ENCODE results near the gene AFF4. TPM values are rescaled to one million over a fixed set of nuclear protein-coding genes. Genes with fewer than 3 reads are reported as not detected.
"Not testable (repeated sequence)": the region's sequence is repeated elsewhere in the genome, so short reads cannot be mapped to it uniquely, and the experiment has no call there.

AFF4 gene
- total RNA-seq, 2 donors from 2014 or later = 39.7 to 40.4 TPM

GRCh38 chr5:132972436-132972828, 9.0 kb upstream of the AFF4 start:
- H3K4me1 Mint-ChIP-seq (ENCODE audit: low read depth in 2 of 2); DNase-seq (ENCODE audit: low spot score); ATAC-seq; H3K27ac Mint-ChIP-seq; H3K36me3 Mint-ChIP-seq; H3K4me3 Mint-ChIP-seq; H3K27me3 Mint-ChIP-seq; H3K9me3 Mint-ChIP-seq: not testable (repeated sequence)

GRCh38 chr5:132971483-132972435, 8.3 kb upstream of the AFF4 start:
- no peaks in the 10 kb centered on the region for H3K9me3 Mint-ChIP-seq
- H3K27ac Mint-ChIP-seq = no peak overlapping the region
- H3K4me3 Mint-ChIP-seq = no peak overlapping the region
- DNase-seq (ENCODE audit: low spot score) (no peak), ATAC-seq (no peak)
- H3K36me3 Mint-ChIP-seq = peaks cover under 1% of the 10 kb centered on the region
- no peaks in the 10 kb centered on the region for H3K4me1 Mint-ChIP-seq (ENCODE audit: low read depth in 2 of 2)
- no peaks in the 10 kb centered on the region for H3K27me3 Mint-ChIP-seq

GRCh38 chr5:132965120-132965519, 1.7 kb upstream of the AFF4 start:
- peak overlapping the region in 1 of 2 donors; percentile 95 for H3K27ac Mint-ChIP-seq
- H3K36me3 Mint-ChIP-seq = no peaks in the 10 kb centered on the region
- ATAC-seq (no peak), DNase-seq (ENCODE audit: low spot score) (no peak)
- H3K9me3 Mint-ChIP-seq = no peaks in the 10 kb centered on the region
- H3K27me3 Mint-ChIP-seq = no peaks in the 10 kb centered on the region
- peaks cover 7 to 25% of the 10 kb centered on the region in 2 donors for H3K4me1 Mint-ChIP-seq (ENCODE audit: low read depth in 2 of 2)
- H3K4me3 Mint-ChIP-seq = no peak overlapping the region

GRCh38 chr5:132962429-132963021, 909 bp downstream of the AFF4 start:
- H3K4me1 Mint-ChIP-seq (ENCODE audit: low read depth in 2 of 2) = peaks cover 15 to 38% of the 10 kb centered on the region in 2 donors
- peak overlapping the region; percentile 92 for H3K4me3 Mint-ChIP-seq

GRCh38 chr5:132961887-132962286, 1.5 kb downstream of the AFF4 start:
- DNase-seq (ENCODE audit: low spot score) (no peak), ATAC-seq (no peak)
- peak overlapping the region; percentile 92 for H3K4me3 Mint-ChIP-seq
- H3K4me1 Mint-ChIP-seq (ENCODE audit: low read depth in 2 of 2) = peaks cover 15 to 38% of the 10 kb centered on the region in 2 donors
- no peaks in the 10 kb centered on the region for H3K27me3 Mint-ChIP-seq
- no peaks in the 10 kb centered on the region for H3K9me3 Mint-ChIP-seq
- H3K36me3 Mint-ChIP-seq = no peaks in the 10 kb centered on the region
- peak overlapping the region; percentile 95 to 96 for H3K27ac Mint-ChIP-seq

More at GRCh38 chr5:132962429-132963021, 909 bp downstream of the AFF4 start:
- no peaks in the 10 kb centered on the region for H3K27me3 Mint-ChIP-seq
- DNase-seq (ENCODE audit: low spot score) (no peak), ATAC-seq (no peak)
- H3K36me3 Mint-ChIP-seq = no peaks in the 10 kb centered on the region
- H3K9me3 Mint-ChIP-seq = no peaks in the 10 kb centered on the region
- peak overlapping the region; percentile 95 to 96 for H3K27ac Mint-ChIP-seq

- H3K4me3 Mint-ChIP-seq = peak overlapping the region; percentile 92
- peak overlapping the region; percentile 95 to 96 for H3K27ac Mint-ChIP-seq
- not testable (repeated sequence) for H3K9me3 Mint-ChIP-seq; ATAC-seq; H3K27me3 Mint-ChIP-seq; H3K36me3 Mint-ChIP-seq; DNase-seq (ENCODE audit: low spot score)
- peaks cover 15 to 38% of the 10 kb centered on the region in 2 donors for H3K4me1 Mint-ChIP-seq (ENCODE audit: low read depth in 2 of 2)
Measured at GRCh38 chr5:132961123-132961815, 2.2 kb downstream of the AFF4 start.

- DNase-seq (ENCODE audit: low spot score); H3K4me3 Mint-ChIP-seq; H3K27me3 Mint-ChIP-seq; ATAC-seq; H3K36me3 Mint-ChIP-seq; H3K27ac Mint-ChIP-seq; H3K9me3 Mint-ChIP-seq: not testable (repeated sequence)
- peaks cover 36 to 44% of the 10 kb centered on the region in 2 donors for H3K4me1 Mint-ChIP-seq (ENCODE audit: low read depth in 2 of 2)
Measured at GRCh38 chr5:132956166-132956799, 7.2 kb downstream of the AFF4 start.

- peaks cover 35 to 40% of the 10 kb centered on the region in 2 donors for H3K4me1 Mint-ChIP-seq (ENCODE audit: low read depth in 2 of 2)
Measured at GRCh38 chr5:132953710-132954109, 9.7 kb downstream of the AFF4 start.

GRCh38 chr5:132952829-132953228, 10.6 kb downstream of the AFF4 start:
- H3K4me1 Mint-ChIP-seq (ENCODE audit: low read depth in 2 of 2) = peaks cover 33 to 36% of the 10 kb centered on the region in 2 donors
- H3K36me3 Mint-ChIP-seq = no peaks in the 10 kb centered on the region
- no peaks in the 10 kb centered on the region for H3K9me3 Mint-ChIP-seq
- no peak overlapping the region for H3K27ac Mint-ChIP-seq
- DNase-seq (ENCODE audit: low spot score) = no peak
- H3K27me3 Mint-ChIP-seq = no peaks in the 10 kb centered on the region
- H3K4me3 Mint-ChIP-seq = no peak overlapping the region
- no peak for ATAC-seq

More at GRCh38 chr5:132953710-132954109, 9.7 kb downstream of the AFF4 start:
- no peaks in the 10 kb centered on the region for H3K27me3 Mint-ChIP-seq
- H3K27ac Mint-ChIP-seq = no peak overlapping the region
- H3K4me3 Mint-ChIP-seq = no peak overlapping the region
- no peaks in the 10 kb centered on the region for H3K36me3 Mint-ChIP-seq
- ATAC-seq (no peak), DNase-seq (ENCODE audit: low spot score) (no peak)
- H3K9me3 Mint-ChIP-seq = no peaks in the 10 kb centered on the region

- H3K27me3 Mint-ChIP-seq = no peaks in the 10 kb centered on the region
- no peak overlapping the region for H3K4me3 Mint-ChIP-seq
- no peak overlapping the region for H3K27ac Mint-ChIP-seq
- no peaks in the 10 kb centered on the region for H3K36me3 Mint-ChIP-seq
- ATAC-seq (no peak), DNase-seq (ENCODE audit: low spot score) (no peak)
- no peaks in the 10 kb centered on the region for H3K9me3 Mint-ChIP-seq
- H3K4me1 Mint-ChIP-seq (ENCODE audit: low read depth in 2 of 2) = peaks cover 37 to 39% of the 10 kb centered on the region in 2 donors
Measured at GRCh38 chr5:132951897-132952296, 11.5 kb downstream of the AFF4 start.

GRCh38 chr5:132949136-132949535, 14.3 kb downstream of the AFF4 start:
- H3K27me3 Mint-ChIP-seq = no peaks in the 10 kb centered on the region
- no peak for DNase-seq (ENCODE audit: low spot score)
- peaks cover 39 to 43% of the 10 kb centered on the region in 2 donors for H3K4me1 Mint-ChIP-seq (ENCODE audit: low read depth in 2 of 2)
- H3K9me3 Mint-ChIP-seq = no peaks in the 10 kb centered on the region
- no peak overlapping the region for H3K27ac Mint-ChIP-seq
- ATAC-seq = no peak
- H3K4me3 Mint-ChIP-seq = no peak overlapping the region
- no peaks in the 10 kb centered on the region for H3K36me3 Mint-ChIP-seq

- Mint-ChIP-seq H3K9me3 (no peaks in the 10 kb centered on the region), H3K4me3 (no peak overlapping the region), H3K27ac (no peak overlapping the region), H3K27me3 (no peaks in the 10 kb centered on the region), H3K36me3 (no peaks in the 10 kb centered on the region), H3K4me1 (ENCODE audit: low read depth in 2 of 2) (peaks cover 38 to 39% of the 10 kb centered on the region in 2 donors)
- DNase-seq (ENCODE audit: low spot score) (no peak), ATAC-seq (no peak)
Measured at GRCh38 chr5:132947671-132948070, 15.8 kb downstream of the AFF4 start.

- H3K27ac Mint-ChIP-seq; H3K36me3 Mint-ChIP-seq; H3K4me3 Mint-ChIP-seq; H3K9me3 Mint-ChIP-seq; ATAC-seq; H3K27me3 Mint-ChIP-seq; DNase-seq (ENCODE audit: low spot score): not testable (repeated sequence)
- peaks cover 25 to 31% of the 10 kb centered on the region in 2 donors for H3K4me1 Mint-ChIP-seq (ENCODE audit: low read depth in 2 of 2)
Measured at GRCh38 chr5:132945315-132945714, 18.1 kb downstream of the AFF4 start.

Data from natural killer cell treated with Interleukin-12 subunit alpha and Interleukin-12 subunit beta and Interleukin-15 and Interleukin-18, amount 100 ng/mL, for 72 hours (primary cell).